Measurements from ENCODE around the gene C6orf15.
A peak's percentile ranks its signal among the peaks of the same experiment; 100 is the strongest.

The C6orf15 gene

DNA sequence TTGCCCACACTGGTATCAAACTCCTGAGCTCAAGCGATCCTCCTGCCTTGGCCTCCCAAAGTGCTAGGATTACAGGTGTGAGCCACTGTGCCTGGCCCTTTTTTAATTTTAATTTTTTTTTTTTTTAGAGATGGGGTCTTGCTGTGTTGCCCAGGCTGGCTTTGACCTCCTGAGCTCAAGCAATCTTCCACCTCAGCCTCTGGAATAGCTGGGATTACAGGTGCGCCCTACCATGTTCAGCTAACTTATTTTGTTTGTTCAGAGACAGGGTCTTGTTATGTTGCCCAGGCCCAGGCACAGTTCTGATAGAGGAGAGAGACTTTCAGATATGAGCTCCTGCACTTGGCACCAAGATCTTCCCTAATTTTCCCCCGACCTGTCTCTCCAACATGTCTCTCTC is 18.4 kb upstream of the C6orf15 start:
- DNase-seq (ENCODE audit: low read depth, low spot score), result no peak

DNA sequence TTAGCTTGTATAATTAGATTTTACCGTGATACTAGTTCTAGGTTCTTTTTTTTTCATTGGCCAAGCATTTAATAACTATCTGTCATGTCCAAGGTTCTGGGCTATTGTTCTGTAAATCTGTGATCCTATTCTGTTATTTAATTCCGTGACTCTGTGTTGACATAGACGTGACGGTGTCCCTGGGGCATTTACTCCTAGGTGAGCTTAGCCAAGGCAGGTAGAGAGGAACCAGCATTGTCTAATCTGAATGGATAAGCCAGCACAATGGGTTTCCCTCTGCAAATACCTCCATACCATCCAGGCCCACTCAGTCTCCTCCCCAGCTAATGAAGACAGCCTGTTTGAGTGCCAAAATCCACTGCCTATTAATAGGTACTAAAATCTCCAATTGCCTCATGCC is 16.8 kb upstream of the C6orf15 start:
- DNase-seq (ENCODE audit: low read depth, low spot score), result no peak

DNA sequence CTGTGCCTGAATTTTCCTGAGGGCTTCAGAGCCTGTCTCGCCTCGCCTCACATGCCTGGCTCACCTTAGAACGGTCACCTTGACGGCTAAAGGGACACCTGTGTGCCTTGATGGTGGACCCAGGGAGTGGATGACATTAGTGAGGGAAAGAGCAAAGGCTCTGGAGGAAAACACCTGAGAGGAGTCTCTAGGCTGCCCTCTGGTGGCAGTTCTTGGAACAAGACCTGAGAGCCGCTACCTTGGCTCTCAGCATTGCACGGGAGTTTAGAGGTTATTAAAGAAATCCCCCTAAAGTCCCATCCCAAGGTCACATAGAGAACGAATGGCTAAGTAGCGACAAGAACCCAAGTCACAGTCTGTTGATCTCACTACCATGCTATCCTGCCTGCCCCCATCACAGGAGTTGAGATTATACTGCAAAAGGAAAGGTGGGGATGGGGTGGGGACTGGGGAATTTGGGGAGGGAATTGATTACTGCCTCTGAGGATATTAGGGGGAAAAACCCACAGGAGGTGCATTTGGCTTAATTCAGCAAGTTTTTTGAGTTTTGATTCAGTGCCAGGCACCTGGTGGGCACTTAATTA is 15.8 kb upstream of the C6orf15 start:
- DNase-seq (ENCODE audit: low read depth, low spot score), result peak; percentile 53

DNA sequence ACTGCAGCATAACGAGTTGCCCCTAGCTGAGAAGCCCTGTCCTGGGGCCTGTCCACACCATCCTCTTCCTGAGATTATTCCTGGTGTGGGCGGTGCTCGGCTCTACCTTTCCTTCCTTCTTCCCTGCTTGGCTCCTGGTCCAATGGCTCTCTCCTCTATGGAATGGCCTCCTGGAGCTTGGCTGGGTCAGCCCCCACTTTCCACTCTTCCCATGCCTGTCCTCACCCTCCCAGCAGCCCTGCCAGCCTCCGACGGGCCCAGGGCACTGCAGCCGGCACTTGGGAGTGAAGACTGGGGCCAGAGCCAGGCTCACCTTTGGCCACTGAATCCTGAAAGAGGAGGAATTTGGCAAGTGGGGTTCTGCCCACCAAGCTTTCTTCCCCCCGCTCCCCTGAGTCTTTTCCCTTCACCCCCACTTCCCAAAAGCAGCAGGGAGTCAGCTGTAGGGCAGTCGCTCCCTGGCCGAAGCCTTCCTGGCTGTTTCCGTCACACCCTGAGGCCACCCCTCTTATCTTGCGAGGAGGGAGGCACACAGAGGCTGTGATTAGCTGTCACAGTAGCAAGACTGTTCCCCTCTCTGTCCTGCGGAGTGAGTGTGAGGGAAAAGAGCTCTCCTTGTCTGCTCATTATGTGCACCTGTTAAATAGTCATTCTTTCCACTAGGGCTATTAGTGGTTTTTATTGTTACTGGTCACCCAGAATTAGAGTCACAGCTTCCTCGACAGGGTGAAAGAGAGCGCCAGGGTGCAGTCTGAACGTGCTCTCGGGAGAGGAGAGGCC is 14.2 kb upstream of the C6orf15 start:
- DNase-seq (ENCODE audit: low read depth, low spot score), result no peak

DNA sequence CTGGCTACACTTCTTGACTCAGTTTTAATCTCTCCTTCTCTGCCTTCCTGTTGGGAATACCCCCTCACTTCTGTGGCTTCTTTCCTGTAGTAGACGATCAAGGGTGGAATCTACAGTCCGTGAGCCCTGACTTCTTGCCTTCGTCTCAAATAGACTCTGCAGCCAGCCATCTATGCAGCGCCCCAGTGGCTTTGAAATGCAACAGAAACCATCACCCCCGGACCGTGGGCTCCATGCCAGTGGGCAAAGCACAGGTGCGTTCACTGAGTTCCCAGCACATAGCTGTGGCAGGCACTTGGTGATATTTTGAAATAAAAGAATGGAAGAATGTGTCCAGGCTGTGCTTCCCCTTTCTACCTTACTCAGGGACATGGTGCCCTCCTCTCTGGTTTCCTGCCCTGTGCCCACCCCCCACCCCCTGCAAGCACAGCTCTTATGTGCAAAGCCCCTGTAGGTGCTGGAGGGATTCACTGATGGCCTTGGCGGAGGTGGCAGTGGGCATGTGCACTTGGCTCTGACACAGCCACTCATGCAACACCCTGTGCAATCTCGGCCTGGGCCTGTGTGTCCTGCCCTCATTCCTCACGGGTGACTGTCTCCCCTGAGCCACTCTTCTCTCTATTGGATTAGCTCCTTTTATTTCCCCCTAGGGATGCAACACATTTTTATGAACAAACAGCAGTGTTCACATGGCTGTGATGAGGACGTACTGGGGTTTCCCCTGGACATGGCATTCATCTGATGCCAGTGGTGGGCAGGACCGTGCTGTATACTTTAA is 13.4 kb upstream of the C6orf15 start:
- DNase-seq (ENCODE audit: low read depth, low spot score), result no peak

DNA sequence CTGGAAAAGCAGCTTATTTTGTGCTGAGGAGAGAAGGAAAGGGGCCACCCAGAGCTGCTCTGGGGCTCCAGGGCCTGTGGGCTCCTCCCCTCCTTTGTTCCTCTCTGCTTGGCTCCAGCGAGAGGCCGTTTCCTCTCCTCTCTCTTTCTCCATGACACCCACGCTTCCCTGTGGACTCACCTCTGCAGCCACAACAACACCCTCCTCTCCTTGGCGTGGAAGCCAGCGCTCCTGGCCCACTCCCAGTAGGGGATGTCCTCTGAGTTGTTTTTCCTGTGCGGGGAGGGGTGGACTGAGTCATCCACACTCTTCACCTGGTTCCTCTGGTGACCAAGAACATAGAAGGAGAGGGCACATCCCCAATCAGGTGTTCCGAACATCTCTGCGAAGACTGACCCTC is 12.8 kb upstream of the C6orf15 start:
- no peak for DNase-seq (ENCODE audit: low read depth, low spot score)

DNA sequence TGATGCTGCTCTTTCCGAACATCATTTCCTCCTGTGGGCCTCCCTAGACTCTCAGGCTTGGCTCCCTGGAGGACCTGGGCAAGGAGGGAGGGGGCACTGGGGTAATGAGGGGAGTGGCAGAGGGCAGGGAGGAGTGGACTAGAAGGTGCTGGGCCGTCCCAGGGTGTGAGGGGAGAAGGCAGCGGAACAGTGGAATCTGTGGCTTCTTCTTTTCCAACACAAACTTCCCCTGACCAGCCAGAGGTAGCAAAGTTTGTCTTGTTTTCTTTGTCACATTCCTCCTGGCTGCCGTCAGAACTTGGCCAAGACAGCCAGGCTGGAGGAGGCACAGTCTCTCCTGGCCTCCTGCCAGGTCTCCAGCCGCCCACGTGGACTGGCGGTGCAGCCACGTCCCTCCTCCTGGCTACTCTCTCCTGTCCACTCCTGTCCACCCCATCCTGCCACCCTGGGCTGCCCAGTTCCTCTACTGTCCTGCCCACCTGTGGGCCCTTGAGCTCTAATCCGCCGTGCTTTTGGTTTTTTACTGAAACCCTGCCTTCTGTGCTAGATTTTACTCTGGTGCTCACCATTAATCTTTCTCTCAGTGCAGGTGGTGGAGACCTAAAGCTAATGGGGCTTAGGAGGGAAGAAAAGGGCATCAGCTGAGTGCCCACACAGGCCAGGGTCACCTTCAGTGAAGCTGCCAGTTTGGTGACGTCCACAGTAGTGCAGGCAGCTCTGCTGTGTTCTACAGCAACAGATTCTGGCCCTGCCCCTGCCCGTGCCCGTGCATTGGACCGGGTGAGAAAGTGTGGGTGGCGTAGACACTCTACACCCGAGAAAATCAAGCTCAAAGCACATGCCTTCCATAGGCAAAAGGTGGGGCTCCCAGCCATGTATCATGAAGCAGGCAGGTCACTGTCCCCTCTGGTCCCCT is 10.7 kb upstream of the C6orf15 start:
- DNase-seq (ENCODE audit: low read depth, low spot score), result no peak

DNA sequence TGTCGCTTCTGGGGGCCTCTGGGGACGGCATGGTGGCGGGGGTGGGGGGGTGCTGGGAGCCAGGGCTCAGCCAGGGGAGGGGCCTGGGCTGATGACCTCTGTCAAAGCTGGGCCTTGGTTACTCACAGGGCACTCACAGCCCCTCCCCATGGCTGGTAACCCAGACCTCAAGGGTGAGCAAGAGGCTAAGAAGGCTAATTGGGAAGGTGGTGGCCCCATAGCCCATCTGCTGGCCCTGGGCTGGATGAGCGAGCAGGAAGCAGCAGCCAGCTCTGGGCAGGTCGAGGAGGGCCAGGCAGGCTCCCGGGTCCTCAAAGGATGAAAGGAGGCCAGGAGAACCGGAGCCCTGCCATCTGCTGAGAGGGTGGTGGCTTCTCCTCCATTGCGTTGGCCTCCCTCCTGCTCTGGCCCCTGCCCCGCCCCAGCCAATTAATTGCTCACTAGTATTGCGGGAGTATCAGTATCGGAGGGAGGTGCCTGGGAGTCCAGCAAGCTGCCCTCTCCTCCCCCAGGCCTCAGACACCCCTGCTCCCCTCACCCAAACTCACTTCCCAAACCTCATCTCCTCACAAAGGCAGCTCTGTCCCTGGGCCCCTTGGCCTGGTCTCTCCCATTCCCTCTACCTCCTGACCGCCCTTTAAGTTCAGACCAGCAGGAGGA is 8.9 kb upstream of the C6orf15 start:
- DNase-seq (ENCODE audit: low read depth, low spot score), result no peak

DNA sequence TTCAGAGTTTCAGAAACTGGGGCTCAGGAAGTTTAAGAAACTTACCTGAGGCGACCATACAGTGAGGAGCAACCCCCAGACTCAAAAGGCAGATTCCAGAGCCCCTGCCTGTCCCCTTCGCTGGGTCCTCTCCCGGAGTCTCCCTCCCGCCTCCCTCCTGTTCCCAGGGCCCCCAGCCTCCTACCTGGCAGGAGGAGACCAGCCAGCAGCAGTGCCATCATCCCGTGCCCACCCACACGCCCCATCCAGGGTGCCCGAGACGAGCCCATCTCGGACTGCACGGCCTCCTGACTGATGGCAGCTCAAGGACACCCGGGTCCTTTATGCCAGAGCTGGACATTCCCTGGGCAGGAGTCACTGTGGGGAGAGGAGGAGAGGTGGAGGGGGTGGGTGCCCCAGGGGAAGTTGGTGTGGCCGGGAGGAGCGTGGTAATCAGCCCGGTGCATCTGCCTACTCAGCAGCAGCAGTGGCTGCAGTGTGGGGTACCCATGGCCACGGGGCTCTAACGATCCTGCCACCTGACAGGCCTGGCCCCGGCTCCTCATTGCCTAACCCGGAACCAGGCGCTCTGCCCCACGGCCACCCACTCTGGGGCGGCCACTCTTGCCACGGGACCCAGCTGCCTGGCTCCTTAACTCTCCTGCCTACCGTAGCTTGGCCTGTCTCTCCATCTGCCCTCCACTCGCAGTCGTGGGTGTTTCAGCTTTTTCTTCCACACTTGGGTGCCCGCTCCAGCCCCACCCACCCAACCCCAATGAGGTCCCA is 8.0 kb upstream of the C6orf15 start, which contains the start of gene CDSN:
TSS of gene CDSN (minus strand) at position 296 of the 765 bp plus-strand sequence. CDS start at position 269, 27 bp downstream.
- DNase-seq (ENCODE audit: low read depth, low spot score), result no peak

DNA sequence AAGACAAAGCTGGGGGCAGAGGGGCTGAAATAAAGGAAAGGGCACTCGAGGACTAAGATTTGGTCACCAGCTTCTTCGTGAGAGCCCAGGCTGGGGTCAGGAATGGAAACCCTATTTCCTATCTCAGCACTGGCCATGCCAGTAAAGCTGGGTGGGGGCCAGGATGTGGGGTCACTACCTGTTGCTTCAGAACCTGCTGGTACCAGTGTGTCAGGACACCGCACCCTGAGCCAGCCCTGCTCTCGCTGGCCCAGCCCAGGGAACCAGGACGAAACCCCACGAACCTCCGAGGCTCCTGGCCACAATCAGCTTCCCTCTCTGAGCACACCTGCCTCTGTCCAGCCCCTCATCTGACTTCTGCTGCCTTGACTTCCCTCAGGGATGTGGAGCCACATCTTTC is 5.8 kb upstream of the C6orf15 start:
- no peak for DNase-seq (ENCODE audit: low read depth, low spot score)

DNA sequence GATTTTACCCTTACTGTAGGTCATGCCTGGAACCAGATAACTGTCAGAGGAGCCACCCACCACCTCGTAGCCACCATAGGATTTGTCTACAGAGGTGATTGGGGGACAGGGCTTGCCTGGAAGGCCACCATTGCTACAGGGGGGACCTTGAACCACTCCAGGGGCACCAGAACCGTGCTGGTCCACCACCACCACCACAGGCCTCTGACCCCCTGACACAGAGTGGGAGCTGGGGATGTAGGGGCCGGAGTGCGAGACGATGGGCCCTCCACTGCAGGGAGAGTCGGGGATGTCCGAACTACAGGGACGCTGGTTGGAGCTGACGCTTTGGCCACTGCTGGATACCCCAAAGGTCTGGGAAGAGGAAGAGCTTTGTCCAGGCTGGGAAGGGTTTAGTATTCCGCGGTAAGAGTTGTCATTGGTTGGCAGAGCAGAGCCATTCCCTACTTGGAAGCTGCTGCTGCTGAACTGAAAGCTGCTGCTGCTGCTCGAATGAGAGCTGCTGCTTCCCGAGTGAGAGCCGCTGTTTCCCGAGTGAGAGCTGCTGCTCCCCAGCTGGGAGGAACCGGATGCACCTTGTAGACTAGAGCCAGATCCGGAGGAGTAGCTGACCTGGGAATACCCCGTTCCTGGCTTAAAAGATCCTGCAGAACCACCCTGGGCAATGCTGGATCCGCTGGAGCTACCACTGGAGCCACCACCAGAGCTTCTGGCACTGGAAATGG is 4.4 kb upstream of the C6orf15 start:
- DNase-seq (ENCODE audit: low read depth, low spot score), result no peak

DNA sequence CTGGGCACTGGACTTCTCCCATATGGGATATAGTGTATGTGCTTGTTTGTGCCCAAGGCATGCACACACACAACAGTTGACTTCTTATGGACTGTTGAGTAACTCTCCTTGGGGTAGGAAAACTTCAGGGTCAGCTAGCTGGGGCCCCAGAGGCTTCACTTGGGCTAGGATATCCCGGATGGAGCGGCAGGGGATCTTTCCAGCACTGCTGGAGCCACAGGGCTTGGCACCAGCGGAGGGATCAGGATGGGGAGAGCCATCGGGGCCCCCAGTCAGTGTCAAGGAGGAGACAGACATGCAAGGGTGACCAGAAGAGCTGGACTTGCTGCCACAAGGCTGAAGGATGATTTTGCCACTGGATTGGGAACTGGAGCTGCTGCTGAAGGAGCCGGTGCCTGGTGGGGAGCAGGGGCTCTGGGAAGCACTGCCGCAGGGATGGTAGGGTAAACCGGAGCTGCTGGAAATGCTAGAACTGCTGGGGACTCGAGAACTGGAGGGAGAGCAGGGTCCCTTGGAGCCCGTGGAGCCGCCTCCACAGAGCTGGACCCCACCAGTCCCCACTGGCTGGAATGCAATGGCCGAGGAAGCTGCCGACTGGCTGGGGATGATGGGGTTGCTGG is 3.7 kb upstream of the C6orf15 start:
- no peak for DNase-seq (ENCODE audit: low read depth, low spot score)

DNA sequence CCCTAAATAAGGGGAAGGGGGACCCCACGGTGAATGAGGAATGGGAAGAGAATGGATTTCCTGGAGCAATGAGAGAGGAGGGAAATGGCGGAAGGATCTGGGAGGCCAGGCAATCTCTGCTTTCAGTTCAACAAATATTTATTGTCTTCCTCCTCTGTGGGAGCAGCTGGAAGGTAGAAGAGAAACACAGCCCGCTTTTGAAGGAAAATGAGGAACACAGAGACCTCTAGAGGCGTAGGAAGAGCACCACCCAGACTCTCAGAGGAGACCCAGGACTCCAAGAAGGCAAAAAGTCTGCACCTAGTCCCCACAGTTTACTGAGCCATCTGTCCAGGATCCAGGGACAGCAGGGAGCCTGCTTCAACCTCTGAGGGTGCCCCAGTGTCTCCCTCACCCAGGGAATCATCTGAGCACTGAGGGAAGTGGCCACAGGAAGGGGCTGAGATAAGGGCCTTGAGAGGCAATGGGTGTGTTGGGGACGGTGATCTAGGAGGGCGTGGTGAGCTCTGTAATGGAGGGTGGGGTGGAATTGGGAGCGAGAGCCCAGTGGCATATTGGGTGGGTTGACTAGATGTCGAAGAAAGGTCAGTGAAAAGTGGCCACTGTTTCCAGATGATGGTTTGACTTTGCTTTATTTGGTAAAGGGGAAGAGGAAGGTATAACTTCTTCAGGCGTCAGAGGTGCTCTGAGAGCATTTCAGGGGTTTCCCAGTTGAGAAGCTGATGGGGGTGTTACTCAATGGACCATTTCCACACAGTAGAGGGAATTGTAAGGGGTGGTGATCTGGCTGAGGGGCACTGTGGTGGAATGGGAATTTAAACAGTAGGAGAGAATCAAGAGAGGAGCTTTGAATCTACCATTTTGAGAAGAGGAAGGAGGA is 2.8 kb upstream of the C6orf15 start:
- DNase-seq (ENCODE audit: low read depth, low spot score), result no peak

DNA sequence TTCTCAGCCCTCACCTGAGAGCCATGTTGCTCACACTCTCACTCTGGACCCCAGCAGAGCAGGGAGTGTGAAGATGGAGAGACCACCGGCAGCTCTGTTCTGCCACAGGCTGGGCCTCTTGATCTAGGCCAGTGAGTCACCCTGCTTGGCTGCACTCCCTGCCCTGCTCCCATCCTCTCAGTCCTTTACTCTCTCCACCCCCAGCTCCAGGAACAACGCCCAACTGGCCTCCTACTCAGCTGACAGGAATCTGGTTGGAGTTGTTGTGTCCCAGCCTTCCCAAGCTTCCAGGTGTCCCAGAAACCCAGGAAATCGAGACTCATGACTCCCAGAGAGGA is 2.1 kb upstream of the C6orf15 start, which contains the start of gene PSORS1C1:
TSS of gene PSORS1C1 (plus strand) at position 260 of the 338 bp plus-strand sequence. CDS start 14,833 bp downstream, outside the sequence.
- DNase-seq (ENCODE audit: low read depth, low spot score), result no peak

DNA sequence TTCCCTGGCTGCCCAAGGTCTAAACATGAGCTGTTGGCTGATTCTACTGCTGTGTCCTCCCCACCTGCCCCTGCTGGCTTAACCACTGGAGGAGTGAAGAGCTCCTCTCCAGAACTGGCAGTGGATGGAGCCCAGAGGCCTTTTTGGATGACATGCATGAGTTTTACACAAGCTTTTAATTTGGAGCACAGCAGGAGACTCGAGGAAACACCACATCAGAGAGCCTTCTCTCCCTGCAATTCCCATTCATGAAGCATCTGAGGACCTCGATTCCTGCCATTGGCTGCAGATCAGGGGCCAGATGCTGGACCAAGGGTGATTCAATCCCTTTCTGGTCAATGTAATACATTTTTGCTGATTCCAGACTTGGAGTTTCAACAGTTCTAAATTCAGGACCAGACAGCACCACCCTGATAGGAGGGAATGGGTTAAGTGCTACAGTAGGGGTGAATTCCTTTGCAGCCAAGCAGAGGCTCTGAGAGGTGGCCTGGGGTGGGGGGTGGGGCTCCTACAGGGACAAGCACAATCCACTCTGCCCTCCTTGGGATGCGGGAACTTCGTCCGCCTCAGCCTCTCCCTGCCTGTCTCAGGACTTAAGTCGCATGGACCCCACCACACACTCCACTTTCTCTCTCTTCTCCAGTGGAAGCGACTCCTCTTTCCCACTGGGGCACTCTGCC is 1.6 kb upstream of the C6orf15 start:
- DNase-seq (ENCODE audit: low read depth, low spot score), result no peak

DNA sequence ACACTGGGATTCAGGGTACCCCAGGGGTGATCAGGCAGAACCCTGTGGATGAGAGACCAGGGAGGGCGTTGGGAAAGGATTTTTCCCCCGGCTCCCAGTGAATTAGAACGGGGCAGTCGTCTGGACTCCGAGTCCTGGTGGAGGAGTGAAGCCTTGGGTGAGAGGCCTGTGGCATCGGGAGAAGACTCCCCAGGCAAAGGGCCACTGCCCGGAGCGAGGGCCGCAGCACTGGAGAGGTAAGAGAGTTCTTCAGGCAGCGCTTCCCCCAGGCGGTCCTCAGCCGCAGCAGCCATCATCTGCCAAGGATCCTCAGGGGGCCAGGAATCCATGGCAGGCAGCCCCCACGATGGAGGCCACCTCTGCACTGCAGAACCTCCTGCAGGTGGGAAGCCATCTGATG is 663 bp downstream of the C6orf15 start:
- no peak for DNase-seq (ENCODE audit: low read depth, low spot score)

DNA sequence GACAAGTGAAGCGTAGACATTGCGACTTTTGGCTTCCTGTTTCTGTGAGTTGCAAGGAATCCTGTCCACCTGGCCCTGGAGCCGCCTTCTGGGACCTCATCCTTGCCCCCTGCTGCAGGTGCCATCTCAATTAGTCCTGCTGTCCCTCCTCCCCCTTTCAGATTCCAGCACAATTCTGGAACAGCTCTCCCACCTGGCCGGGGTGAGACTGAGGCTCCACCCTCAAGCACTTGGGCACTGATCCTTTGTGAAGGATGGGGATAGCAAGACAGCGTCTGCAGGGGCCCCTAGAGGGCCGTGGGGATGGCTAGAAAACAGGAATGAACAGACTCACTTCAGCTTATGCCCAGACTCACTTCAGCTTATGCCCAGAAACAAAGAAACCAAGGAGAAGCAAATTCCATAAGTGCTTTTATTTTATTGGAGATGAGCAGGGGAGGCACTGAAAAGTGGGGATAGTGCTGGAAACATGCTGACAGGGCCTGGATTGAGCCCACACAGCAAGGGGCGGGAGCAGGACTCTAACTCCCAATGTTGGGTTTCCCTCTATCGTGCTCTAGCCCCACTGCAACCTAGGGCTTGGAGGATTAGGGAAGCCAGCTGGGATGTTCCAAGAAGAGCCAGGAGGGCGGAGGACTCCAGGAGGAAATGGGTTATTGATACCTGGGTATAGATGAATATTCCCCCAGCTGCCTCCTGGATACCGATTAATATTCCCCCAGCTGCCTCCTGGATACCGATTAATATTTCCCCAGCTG is 1.4 kb downstream of the C6orf15 start:
- no peak for DNase-seq (ENCODE audit: low read depth, low spot score)

Measured in activated naive CD8-positive, alpha-beta T cell treated with anti-CD3 and anti-CD28 coated beads, Interleukin-2, amount 50 U/mL, for 16 hours (primary cell).